Prostate gland (tissue), 2 donors: ENCODE measurements around the gene NTN5.

Experiments used
- POLR2A ChIP-seq: fragments of 450-650 bp; IDR thresholded peaks from one replicate; pipeline ENCODE4 v1.6.1; 2016; ENCODE audit warnings: antibody characterized with exemption, mild to moderate bottlenecking
- POLR2AphosphoS5 ChIP-seq: sonication (generic); formaldehyde crosslinking; IDR thresholded peaks from one replicate; pipeline ENCODE4 v1.6.1; 2017; ENCODE audit warnings: antibody characterized with exemption
- TF ChIP-seq, protein P1 (sequence below), 4 experiments: fragments of 200-600 bp in 2 of 4; fragments of 450-650 bp in 2 of 4; sonication (generic) in 2 of 4; IDR thresholded peaks; 1 replicate in 3 of 4; 2 replicates in 1 of 4; pipeline ENCODE4 v1.5.1; 2016 to 2019; ENCODE audit warnings: antibody characterized with exemption in 4 of 4, mild to moderate bottlenecking in 2 of 4, moderate library complexity in 2 of 4

DNA sequence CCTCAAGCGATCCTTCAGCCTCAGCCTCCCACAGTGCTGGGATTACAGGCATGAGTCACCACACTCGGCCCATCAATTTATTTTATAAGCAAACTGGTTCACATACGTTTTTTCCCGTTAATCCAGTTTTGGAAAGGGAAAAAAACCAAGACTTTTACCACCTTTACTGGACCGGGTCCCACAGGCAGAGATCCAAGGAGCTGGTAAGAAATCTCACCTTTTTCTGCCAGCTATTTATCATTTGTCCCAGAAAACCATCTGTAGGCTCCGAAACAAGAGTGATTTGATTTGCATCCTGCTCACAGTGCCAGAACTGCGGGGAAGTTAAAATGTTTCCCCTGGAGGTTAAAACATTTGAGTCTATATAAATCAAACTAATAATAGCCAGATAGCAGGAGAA, 16.6 kb upstream of the NTN5 start:
- peak; percentile 35 for TF ChIP-seq POLR2AphosphoS5
- TF ChIP-seq, protein P1, sequence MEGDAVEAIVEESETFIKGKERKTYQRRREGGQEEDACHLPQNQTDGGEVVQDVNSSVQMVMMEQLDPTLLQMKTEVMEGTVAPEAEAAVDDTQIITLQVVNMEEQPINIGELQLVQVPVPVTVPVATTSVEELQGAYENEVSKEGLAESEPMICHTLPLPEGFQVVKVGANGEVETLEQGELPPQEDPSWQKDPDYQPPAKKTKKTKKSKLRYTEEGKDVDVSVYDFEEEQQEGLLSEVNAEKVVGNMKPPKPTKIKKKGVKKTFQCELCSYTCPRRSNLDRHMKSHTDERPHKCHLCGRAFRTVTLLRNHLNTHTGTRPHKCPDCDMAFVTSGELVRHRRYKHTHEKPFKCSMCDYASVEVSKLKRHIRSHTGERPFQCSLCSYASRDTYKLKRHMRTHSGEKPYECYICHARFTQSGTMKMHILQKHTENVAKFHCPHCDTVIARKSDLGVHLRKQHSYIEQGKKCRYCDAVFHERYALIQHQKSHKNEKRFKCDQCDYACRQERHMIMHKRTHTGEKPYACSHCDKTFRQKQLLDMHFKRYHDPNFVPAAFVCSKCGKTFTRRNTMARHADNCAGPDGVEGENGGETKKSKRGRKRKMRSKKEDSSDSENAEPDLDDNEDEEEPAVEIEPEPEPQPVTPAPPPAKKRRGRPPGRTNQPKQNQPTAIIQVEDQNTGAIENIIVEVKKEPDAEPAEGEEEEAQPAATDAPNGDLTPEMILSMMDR (IDR thresholded peaks at IDR 0.05), result no peak
- TF ChIP-seq POLR2A, result no peak
